SW480 (cell line): ENCODE measurements around the gene ZBP1.
"Not testable (repeated sequence)": the region's sequence is repeated elsewhere in the genome, so short reads cannot be mapped to it uniquely, and the experiment has no call there.

Source experiments
- DNase-seq: peaks from one replicate; pipeline ENCODE4 v3.0.0-alpha.2; 2016; ENCODE audit warnings: low spot score

ZBP1 gene

DNA sequence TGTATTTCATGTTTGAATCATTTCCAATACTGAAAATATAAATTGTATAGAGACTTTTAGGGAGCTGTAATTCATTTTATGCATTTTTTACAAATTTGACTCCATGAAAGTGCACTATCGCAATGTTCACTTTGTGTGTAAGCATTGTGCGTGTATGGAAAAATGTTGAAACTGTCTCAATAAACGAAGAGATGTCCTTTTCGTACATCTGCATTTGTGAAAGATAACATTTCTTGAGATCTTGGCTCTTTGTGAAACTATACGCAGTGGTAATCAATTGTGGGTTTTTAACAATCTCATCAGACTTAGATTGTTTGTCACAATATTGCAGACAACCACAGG, 18.6 kb upstream of the ZBP1 start:
- no peak for DNase-seq

GRCh38 chr20:57638173-57638894, 18.1 kb upstream of the ZBP1 start:
- no peak for DNase-seq

DNA sequence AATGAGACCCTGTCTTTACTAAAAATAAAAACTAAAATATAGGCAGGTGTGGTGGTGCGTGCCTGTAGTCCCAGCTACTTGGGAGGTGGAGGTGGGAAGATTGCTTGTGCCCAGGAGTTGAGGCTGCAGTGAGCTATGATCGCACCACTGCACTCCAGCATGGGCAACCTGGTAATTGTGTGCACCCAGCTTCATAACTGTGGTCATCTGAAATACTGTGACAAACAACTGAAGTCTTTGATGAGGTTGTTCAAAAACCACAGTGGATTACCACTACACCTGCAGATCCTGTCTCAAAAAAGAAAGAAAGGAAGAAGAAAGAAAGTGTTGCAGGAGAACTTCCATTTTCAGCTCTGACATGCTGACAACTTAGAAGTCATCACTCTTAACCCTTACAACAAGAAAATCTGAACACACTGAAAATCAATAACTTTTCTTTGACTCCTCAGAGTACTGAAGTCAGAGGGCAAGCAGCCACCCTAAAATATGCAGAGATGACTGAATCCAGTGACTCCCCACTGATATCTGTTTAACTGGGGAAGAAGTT, 13.8 kb upstream of the ZBP1 start:
- DNase-seq = peak; percentile 92

- no peak for DNase-seq
These were observed 12.1 kb upstream of the ZBP1 start for GRCh38 chr20:57632286-57632685.

GRCh38 chr20:57630061-57630460, 9.8 kb upstream of the ZBP1 start:
- DNase-seq = no peak

- not testable (repeated sequence) for DNase-seq
These were observed 9.3 kb upstream of the ZBP1 start for GRCh38 chr20:57629491-57629901.

GRCh38 chr20:57628962-57629308, 8.7 kb upstream of the ZBP1 start:
- DNase-seq = not testable (repeated sequence)

DNA sequence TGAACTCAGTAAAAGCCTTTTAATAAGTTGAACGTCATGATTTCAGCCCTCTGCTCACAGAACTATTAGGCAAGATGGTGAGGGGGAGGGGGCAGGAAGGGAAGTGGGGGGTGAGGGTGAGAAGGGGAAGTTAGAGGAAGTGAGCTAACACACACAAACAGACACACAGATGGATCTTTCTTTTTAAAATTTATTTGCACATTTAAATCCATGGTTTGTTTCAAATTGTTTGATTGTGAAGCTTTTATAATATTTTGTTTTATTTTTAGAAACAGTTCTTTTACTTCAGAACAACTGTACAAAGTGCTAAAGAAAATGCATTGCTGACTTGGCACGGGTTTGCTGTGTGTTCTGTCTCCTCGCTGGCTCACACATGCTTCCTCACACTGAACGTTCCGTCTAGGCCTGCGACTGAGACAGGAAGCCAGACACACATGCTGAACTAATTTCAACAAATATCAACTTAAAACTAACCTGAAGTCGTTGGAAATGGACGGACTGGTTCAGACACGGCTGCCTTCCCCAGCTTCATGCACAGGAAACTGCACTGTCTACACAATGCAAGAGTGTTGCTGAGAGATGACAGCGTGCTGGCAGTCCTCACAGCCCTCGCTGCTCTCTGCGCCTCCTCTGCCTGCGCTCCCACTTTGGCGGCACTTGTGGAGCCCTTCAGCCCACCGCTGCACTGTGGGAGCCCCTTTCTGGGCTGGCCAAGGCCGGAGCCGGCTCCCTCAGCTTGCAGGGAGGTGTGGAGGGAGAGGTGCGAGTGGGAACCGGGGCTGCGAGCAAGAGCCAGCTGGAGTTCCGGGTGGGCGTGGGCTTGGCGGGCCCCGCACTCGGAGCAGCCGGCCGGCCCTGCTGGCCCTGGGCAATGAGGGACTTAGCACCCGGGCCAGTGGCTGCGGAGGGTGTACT, 8.1 kb upstream of the ZBP1 start:
- no peak for DNase-seq

DNA sequence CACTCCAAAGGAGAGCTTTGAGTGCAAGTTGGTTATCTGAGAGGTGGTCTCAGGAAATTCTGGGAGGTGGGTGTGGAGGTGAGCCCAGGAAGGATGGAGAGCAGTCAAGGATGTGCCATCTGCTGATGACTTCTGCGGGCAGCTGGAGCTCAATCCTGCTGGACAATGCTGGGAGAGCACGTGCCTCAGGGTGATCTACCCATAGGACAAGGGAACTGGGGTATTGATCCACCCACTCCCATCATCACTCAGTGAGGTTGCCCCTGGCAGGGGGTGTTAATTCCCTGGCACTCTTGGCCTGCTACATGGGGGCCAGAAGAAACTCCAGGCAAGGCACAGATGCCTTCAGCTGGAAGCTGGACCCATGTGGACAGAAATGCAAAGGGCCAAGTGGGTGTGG, 7.1 kb upstream of the ZBP1 start:
- DNase-seq = no peak

DNA sequence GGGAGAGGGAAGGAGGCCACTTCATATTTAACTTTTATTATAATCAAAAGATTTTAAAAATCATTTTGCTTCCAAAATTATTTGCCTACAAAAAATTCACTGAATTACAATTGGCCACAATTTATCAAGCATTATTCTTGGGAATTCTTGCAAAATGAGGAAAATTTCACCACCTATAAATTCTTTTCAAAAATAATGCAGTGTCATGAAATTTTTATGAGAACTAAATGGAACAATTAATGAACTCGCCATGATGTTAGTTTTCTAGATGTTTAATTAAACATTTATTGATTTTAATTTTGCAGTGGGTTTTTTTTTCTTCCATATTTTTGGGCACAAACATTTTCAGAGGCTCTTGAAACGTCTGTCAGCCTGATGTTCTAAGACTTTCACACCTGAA, 5.8 kb upstream of the ZBP1 start:
- no peak for DNase-seq

DNA sequence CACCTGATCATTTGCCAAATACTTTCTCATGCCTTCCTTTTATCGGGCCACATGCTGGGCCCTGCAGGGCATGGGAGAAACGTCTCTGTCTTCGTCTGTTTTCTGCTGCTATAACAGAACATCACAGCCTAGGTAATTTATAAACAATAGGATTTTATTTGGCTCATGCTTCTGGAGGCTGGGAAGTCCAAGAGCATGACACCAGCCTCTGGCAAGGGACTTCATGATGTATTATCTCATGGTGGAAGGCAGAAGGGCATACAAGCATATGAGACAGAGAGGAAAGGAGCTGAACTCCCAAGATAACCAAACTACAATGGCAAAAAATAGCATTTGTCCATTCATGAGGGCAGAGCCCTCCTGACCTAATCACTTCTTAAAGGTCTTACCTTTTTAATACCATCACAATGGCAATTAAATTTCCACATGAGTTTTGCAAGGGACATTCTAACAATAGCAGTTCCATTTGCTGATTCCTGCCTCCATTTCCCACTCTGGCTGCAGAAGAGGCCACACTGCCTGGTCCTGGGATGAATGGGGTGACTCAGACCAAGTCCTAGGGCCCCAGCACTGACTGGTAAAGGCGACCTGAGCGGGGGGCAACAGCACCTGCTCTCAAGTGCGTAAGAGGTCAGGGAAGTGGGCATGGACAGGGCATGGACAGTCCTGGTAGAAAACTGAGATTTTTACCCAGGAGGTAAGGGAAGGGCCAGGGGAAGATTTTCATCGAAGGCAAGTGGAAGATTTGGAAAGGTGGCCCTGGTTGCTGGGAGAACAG, 5.1 kb upstream of the ZBP1 start:
- no peak for DNase-seq

DNA sequence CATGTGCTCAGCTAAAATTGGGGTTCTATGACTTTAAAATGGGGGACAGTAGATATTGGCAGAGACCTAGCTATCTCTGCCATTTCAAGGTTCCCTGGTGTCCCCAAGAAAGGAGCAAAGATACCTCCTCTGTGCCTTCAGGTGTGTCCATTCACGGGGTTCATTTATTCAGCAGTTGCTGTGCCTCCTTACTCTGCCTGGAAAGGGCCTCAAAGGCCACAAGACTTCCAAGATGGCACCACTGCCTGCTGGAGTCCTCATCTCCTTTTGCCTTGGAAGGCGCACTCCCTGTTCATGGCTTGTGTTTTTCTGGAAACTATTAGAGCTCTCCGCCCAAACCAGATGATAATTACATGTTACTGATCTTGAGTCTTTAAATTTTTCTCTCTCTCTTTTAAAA, 3.9 kb upstream of the ZBP1 start:
- no peak for DNase-seq

GRCh38 chr20:57622579-57623381, 2.6 kb upstream of the ZBP1 start:
- DNase-seq = peak; percentile 85

DNA sequence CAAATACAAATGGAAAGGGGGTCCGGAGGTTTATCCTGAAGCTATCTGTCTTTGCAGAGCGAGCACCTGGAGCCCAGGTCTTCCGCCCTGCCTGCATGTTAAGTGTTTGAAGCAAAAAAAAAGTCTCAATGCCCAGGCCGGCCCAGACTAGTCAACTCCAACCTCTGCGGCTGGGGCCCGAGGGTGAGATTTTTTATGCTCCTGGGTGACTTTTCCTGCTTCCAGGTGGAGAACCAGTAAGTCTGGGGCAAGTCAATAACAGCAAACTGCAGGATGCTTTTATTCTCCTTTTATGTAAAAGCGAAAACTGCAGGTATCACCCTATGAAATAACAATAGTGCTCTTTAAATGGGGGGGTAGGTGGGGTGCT, 2.0 kb upstream of the ZBP1 start:
- no peak for DNase-seq

DNA sequence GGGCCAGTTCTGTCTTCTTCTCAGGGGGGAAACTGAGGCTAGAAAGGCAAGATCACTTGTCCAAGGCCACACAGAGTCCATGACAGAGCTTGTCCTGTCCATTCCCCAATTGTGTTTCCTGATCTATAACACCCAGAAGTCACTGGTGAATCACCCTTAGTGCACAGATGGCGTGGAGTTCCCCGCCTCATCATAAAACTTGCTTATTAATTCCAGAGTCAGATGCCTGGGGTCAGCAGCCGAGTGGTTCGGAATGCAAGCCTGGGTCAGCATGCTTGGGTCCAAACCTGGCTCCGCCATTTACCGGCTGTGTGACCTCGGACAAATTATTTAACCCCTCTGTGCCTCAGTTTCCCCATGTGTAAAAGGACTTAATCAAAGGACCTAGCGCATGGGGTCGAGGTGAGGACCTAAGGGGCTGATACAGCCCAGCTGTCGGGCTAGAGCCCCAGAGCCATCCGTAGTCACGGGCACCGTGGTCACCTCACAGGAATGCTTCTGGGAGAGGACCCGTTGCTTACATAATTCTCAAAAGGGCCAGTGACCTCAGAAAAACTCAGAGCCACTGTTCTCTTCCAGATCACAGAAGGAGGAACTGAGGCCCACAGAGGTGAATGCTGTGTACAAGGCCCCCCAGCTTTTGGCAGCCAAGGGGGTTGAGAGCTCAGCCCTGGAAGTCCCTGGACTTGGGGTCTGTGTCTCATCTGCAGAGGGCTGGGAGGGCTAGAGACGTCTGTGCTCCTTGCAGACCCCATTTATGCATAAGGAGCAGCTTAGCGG, 1.4 kb upstream of the ZBP1 start:
- DNase-seq = no peak

- no peak for DNase-seq
These were observed 773 bp upstream of the ZBP1 start for GRCh38 chr20:57620999-57621398.

GRCh38 chr20:57619051-57619831, 985 bp downstream of the ZBP1 start:
- peak; percentile 96 for DNase-seq

- DNase-seq = no peak
These were observed 1.5 kb downstream of the ZBP1 start for GRCh38 chr20:57618764-57619050.

- DNase-seq = peak; percentile 90
These were observed 2.0 kb downstream of the ZBP1 start for GRCh38 chr20:57618091-57618763.
